ENCODE data around the gene SERTAD3. TPM values are rescaled to one million over a fixed set of nuclear protein-coding genes. Genes with fewer than 3 reads are reported as not detected.

Gene SERTAD3, protein sequence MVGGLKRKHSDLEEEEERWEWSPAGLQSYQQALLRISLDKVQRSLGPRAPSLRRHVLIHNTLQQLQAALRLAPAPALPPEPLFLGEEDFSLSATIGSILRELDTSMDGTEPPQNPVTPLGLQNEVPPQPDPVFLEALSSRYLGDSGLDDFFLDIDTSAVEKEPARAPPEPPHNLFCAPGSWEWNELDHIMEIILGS
- total RNA-seq: 24.3 and 27.8 TPM in 2 replicates

DNA sequence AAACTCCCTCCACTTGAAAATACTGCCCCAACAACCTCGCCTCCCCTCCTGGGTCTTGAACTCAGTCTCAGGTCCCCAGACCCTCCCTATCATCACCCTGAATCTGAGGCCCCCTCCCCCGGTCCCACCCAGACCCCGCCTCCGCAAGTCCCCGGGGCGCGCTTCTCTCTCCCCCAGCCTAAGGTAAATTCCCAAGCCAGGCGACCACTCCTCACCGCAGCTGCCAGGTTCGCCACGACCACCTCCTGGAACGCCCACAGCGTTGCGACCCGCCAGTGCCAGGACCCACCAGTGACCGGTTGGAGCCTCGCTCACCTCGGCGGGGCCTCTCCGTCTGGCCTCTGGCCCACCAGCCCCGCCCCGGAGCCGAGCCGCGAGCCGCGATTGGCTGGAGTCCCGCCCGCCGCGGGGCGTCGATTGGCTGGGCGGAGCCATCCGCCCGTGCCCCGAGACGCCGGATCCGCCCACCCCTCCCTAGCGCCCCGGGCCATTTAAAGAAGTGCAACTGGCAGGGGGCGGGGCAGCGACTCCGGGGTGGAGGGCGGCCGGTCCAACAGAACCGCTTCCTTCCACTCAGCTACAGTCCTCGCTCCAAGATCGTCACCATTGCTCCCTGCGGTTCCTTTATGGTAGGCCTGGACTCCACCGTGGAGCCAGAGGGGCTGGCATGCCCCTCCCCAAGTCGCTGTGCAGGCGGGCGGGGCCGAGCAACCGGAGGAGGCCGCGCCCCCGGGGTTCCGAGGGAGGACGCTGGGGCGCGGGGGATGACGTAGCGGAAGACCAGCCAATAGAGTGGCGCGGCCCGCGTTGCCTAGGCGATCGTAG is at the start of gene SERTAD3:
Gene SERTAD3, minus strand, starts transcription at position 336 of the 825 bp plus-strand sequence. CDS start 2,255 bp downstream, outside the sequence.

DNA sequence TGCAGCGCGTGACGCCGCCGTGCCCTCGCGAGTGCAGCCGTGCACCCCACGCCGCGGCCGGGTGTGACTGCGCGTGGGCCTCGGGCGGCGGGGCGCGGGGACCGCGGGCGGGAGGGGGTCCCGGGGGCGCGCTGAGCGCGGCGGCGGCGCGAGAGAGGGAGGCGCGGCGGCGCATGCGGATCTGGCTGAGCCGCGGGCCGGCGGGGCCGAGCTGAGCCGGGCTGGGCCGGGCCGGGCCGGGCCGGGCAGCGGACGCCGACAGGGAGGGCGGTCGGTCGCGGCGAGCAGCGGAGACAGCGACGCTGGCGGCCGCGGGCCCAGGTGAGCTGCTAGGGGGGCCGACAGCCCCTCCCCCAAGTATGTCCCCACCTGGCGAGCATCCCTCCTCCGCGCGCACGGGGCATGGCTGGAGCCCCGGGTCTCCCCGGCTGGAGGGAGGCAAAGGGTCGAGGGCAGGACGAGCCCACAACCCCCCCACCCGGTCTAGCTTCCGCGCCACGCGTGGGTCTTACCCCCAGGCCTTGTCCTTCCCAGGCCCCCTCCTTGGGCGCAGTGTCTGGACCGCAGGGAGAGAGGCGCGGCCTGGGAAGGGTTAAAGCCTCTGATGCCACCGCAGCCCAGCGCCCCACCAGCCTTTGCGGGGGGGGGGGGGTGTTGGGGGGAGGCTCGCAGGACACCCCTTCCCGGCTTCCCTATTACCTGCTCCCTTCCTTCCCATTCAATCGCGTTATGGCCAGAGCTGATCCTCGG is 23.0 kb upstream of the SERTAD3 start, which contains the start of gene SPTBN4:
Gene SPTBN4, plus strand, starts transcription at position 17 of the 750 bp plus-strand sequence. CDS start 5,621 bp downstream, outside the sequence.

DNA sequence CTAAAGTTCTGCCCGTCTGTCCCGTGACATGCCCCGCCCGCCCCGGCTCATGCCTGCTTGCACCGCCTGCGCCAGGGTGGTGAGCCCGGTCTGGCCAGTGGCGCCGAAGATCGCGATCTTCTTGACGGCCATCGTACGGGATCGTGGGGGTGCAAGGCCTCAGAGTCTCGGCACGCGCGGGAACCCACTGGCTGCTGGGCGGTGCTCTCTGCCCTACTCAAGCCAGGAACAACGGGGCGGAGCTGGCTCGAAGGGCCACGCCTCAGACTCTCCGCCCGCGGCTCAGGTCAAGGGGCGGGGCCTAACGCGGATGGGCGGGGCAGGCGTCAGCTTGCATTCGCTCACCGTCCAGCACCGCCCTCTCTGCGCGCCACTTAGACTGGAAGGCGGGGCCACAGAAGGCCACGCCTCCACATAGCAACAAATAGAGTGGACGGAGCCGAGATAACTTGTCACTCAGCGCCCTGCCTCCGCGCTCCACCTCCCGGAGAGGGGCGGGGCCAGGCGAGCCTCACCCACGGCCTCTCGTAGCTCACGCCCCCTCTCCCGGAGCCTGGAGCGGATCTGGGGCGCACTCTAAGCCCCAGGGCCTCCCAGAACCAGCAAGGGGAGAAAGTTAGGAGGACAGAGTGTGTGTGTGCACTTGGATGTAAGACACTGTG is 21.6 kb upstream of the SERTAD3 start, which contains the start of gene BLVRB:
Gene BLVRB, minus strand, starts transcription at position 189 of the 662 bp plus-strand sequence. Its CDS starts 57 bp downstream, at position 132.

DNA sequence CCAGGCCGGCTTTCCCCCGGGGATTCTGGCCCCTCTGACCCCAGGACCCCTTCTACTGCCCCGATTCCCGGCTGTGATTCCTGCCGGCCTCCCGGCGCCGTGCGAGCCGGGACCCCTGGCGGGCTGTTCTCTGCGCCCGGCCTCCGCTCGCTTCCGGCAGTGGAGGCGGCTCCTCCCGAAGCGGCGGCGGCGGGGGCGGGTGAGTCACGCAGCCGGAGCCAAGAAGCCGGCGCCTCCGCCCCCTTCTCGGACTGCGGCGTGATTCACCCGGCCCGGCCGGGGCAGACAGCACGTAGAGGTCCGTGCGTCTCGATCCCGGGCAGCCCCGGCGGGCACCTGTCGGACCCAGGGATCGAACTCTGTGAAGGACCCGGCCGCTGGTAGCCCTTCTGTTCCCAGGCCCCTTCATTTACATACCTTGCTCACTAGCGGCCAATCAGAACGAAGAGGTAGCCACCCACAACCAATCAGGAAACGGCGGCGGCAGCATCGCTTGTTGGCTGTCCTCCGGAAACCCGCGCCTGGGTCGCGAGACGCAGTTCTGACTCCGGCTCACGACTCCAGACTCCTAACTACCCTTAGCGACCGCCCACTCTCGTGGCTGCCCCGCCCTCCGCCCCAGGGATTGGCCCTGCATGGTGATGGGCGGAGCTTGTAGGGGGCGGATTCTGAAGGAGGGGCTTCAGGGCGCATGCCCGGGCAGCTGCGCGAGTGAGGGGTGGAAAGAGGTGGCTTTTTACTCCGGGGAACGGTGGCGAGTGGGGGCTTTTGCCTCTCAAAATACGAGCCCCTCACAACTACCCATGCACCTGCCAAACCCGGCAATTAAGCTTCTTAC is 18.5 kb downstream of the SERTAD3 start, which contains the start of gene SERTAD1:
Gene SERTAD1, minus strand, starts transcription at position 543 of the 838 bp plus-strand sequence. CDS start 2,446 bp downstream, outside the sequence.

DNA sequence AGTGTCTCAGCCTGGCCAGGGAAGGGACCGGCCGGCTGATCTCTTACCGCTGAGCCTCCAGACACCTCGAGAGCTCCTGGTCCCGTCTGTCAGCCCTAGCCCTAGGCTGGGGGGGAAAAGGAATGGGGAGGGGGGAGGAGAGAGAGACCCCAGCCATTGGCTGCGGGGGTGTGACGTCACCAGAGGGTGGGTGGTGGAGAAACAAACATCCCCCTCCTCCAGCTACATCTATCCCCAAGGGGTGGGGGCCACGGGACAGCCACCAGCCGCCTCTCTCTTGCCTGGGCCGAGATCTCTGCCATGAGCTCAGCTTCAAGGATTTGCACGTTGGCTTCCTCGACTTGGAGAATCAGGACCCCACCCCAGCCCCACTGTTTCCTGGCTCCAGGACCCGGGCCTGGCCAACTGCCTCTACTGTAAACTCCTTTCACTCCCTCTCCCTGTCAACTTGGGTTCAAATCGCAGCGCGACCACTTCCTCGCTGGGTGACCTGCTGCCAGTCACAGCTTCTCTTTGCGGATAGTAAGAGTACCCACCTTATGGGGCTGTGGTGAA is 30.8 kb downstream of the SERTAD3 start, which contains the start of gene PRX:
Gene PRX, minus strand, starts transcription at position 88 of the 555 bp plus-strand sequence. CDS start 5,446 bp downstream, outside the sequence.

Other genes with a start within 250 kb of the SERTAD3 start
- not detected in 2 replicates for gene TTC9B, start 226.0 kb downstream of the SERTAD3 start, total RNA-seq
- gene CCNP, start 217.6 kb downstream of the SERTAD3 start, total RNA-seq: not detected in 2 replicates
- 51.4 and 75.7 TPM in 2 replicates for gene AKT2, start 159.0 kb downstream of the SERTAD3 start, total RNA-seq
- 5.9 and 19.9 TPM in 2 replicates for gene C19orf47, start 95.9 kb downstream of the SERTAD3 start, total RNA-seq
- 306 and 337 TPM in 2 replicates for gene PLD3, start 95.6 kb downstream of the SERTAD3 start, total RNA-seq
- not detected in 2 replicates for gene HIPK4, start 54.2 kb downstream of the SERTAD3 start, total RNA-seq
- gene PRX, start 31.0 kb downstream of the SERTAD3 start, total RNA-seq: 1.4 and 1.6 TPM in 2 replicates
- gene SERTAD1, start 18.3 kb downstream of the SERTAD3 start, total RNA-seq: 33.6 and 36.6 TPM in 2 replicates
- 191 and 239 TPM in 2 replicates for gene BLVRB, start 21.4 kb upstream of the SERTAD3 start, total RNA-seq
- 0.07 and 0.28 TPM in 2 replicates for gene SPTBN4, start 22.7 kb upstream of the SERTAD3 start, total RNA-seq
- 82.3 and 82.8 TPM in 2 replicates for gene SHKBP1, start 132.5 kb upstream of the SERTAD3 start, total RNA-seq
- gene LTBP4, start 157.0 kb upstream of the SERTAD3 start, total RNA-seq: 77.5 and 90.4 TPM in 2 replicates
- 18.9 and 19.9 TPM in 2 replicates for gene NUMBL, start 246.3 kb upstream of the SERTAD3 start, total RNA-seq

Data from airway epithelial cell (primary cell).